ENCODE results near the gene EXOC2.
"Not testable (repeated sequence)": the region's sequence is repeated elsewhere in the genome, so short reads cannot be mapped to it uniquely, and the experiment has no call there.

The EXOC2 gene

GRCh38 chr6:617456-618100 lies 75.4 kb downstream of the EXOC2 start:
- no peak for TF ChIP-seq CTCF (conservative IDR thresholded peaks at IDR 0.05; ENCODE audit: low read length)
- H3K4me3 ChIP-seq (ENCODE audit: low read length), result no peak overlapping the region
- no peak for DNase-seq (ENCODE audit: low read depth)

GRCh38 chr6:613981-614380 lies 79.0 kb downstream of the EXOC2 start:
- no peak for TF ChIP-seq CTCF (conservative IDR thresholded peaks at IDR 0.05; ENCODE audit: low read length)
- no peak for DNase-seq (ENCODE audit: low read depth)
- H3K4me3 ChIP-seq (ENCODE audit: low read length), result no peak overlapping the region

- DNase-seq (ENCODE audit: low read depth), result no peak
- no peak for TF ChIP-seq CTCF (conservative IDR thresholded peaks at IDR 0.05; ENCODE audit: low read length)
These were observed 81.0 kb downstream of the EXOC2 start for GRCh38 chr6:611928-612327.

GRCh38 chr6:610882-611281 lies 82.1 kb downstream of the EXOC2 start:
- no peak for TF ChIP-seq CTCF (conservative IDR thresholded peaks at IDR 0.05; ENCODE audit: low read length)
- DNase-seq (ENCODE audit: low read depth), result no peak
- H3K4me3 ChIP-seq (ENCODE audit: low read length), result no peak overlapping the region

More at GRCh38 chr6:611928-612327, 81.0 kb downstream of the EXOC2 start:
- H3K4me3 ChIP-seq (ENCODE audit: low read length), result no peak overlapping the region

GRCh38 chr6:609905-610304 lies 83.0 kb downstream of the EXOC2 start:
- no peak for DNase-seq (ENCODE audit: low read depth)
- H3K4me3 ChIP-seq (ENCODE audit: low read length), result no peak overlapping the region
- TF ChIP-seq CTCF (conservative IDR thresholded peaks at IDR 0.05; ENCODE audit: low read length), result no peak

- DNase-seq (ENCODE audit: low read depth), result no peak
- no peak overlapping the region for H3K4me3 ChIP-seq (ENCODE audit: low read length)
- TF ChIP-seq CTCF (conservative IDR thresholded peaks at IDR 0.05; ENCODE audit: low read length), result no peak
These were observed 86.0 kb downstream of the EXOC2 start for GRCh38 chr6:606829-607379.

- DNase-seq (ENCODE audit: low read depth); H3K4me3 ChIP-seq (ENCODE audit: low read length): not testable (repeated sequence)
These were observed 87.0 kb downstream of the EXOC2 start for GRCh38 chr6:605895-606294.

Data from AG10803 (cell line).